Progenitor cell of endocrine pancreas (in vitro differentiated cells): ENCODE results near the gene ANKRD39. TPM values are rescaled to one million over a fixed set of nuclear protein-coding genes. Genes with fewer than 3 reads are reported as not detected.

Experiments
- DNase-seq: peaks from one replicate; pipeline ENCODE4 v3.0.0; 2021; ENCODE audit warnings: low spot score; ENCODE audit not compliant: unreplicated experiment
- H3K27ac Mint-ChIP-seq: 2 replicates; pipeline ENCODE4 v1.8.0; 2021; ENCODE audit warnings: mild to moderate bottlenecking, moderate library complexity, mixed read lengths
- H3K27me3 Mint-ChIP-seq: 2 replicates; pipeline ENCODE4 v1.8.0; 2021; ENCODE audit warnings: mixed read lengths
- H3K36me3 Mint-ChIP-seq: 2 replicates; pipeline ENCODE4 v1.8.0; 2022; ENCODE audit warnings: mixed read lengths; ENCODE audit not compliant: insufficient read depth
- H3K4me1 Mint-ChIP-seq: 2 replicates; pipeline ENCODE4 v1.8.0; 2021; ENCODE audit warnings: low read depth, mixed read lengths
- H3K4me3 Mint-ChIP-seq: 2 replicates; pipeline ENCODE4 v1.8.0; 2021; ENCODE audit warnings: low read depth, mild to moderate bottlenecking, moderate library complexity, mixed read lengths
- H3K9me3 Mint-ChIP-seq: 2 replicates; pipeline ENCODE4 v1.8.0; 2021; ENCODE audit warnings: low read depth, mixed read lengths
- CTCF ChIP-seq: fragments of 200-600 bp; sonication (generic); IDR thresholded peaks from one replicate; pipeline ENCODE4 v1.5.0; 2021; ENCODE audit warnings: antibody characterized with exemption, mild to moderate bottlenecking; ENCODE audit not compliant: unreplicated experiment
- microRNA-seq: library from miRNA; unstranded; fragments of <30 nt; microRNA quantifications from one replicate; pipeline ENCODE4 v1.1.0, GENCODE V29; 2020; ENCODE audit warnings: borderline number of aligned reads; ENCODE audit not compliant: unreplicated experiment
- total RNA-seq: library from RNA; stranded (reverse); gene quantifications from 2 replicates; pipeline ENCODE4 v1.2.1, GENCODE V29; 2021

ANKRD39 gene
- total RNA-seq, 1 donor from 2014 or later: 16.1 TPM

GRCh38 chr2:96801005-96801785, 56.6 kb downstream of the ANKRD39 start:
- Mint-ChIP-seq H3K4me1 (peaks cover under 1% of the 10 kb centered on the region), H3K27me3 (no peaks in the 10 kb centered on the region), H3K36me3 (peaks cover 2% of the 10 kb centered on the region), H3K27ac (no peak overlapping the region), H3K9me3 (peaks cover under 1% of the 10 kb centered on the region), H3K4me3 (no peak overlapping the region)
- peak; percentile 55 for DNase-seq
- peak; percentile 83 for TF ChIP-seq CTCF

GRCh38 chr2:96800061-96801004, 57.5 kb downstream of the ANKRD39 start:
- H3K4me1 Mint-ChIP-seq: no peaks in the 10 kb centered on the region
- H3K27me3 Mint-ChIP-seq: no peaks in the 10 kb centered on the region
- no peaks in the 10 kb centered on the region for H3K9me3 Mint-ChIP-seq
- no peak for TF ChIP-seq CTCF
- DNase-seq: no peak
- no peak overlapping the region for H3K4me3 Mint-ChIP-seq
- no peak overlapping the region for H3K27ac Mint-ChIP-seq
- peaks cover 2% of the 10 kb centered on the region for H3K36me3 Mint-ChIP-seq

- no peak for TF ChIP-seq CTCF
- Mint-ChIP-seq H3K4me1 (no peaks in the 10 kb centered on the region), H3K27me3 (no peaks in the 10 kb centered on the region), H3K36me3 (peaks cover 2% of the 10 kb centered on the region), H3K4me3 (no peak overlapping the region), H3K9me3 (no peaks in the 10 kb centered on the region), H3K27ac (no peak overlapping the region)
- no peak for DNase-seq
Observed at GRCh38 chr2:96799623-96799935, 58.2 kb downstream of the ANKRD39 start.

GRCh38 chr2:96798733-96799622, 58.8 kb downstream of the ANKRD39 start:
- H3K4me1 Mint-ChIP-seq: no peaks in the 10 kb centered on the region
- no peak overlapping the region for H3K4me3 Mint-ChIP-seq
- H3K27me3 Mint-ChIP-seq: no peaks in the 10 kb centered on the region
- DNase-seq: no peak
- no peak for TF ChIP-seq CTCF
- no peaks in the 10 kb centered on the region for H3K9me3 Mint-ChIP-seq
- H3K27ac Mint-ChIP-seq: no peak overlapping the region
- H3K36me3 Mint-ChIP-seq: no peaks in the 10 kb centered on the region

Small RNA genes within 50 kb of the gene (microRNA-seq; reads per million reads assigned to microRNA genes)
- gene MIR3127: 4.8 reads per million

Other genes starting within 250 kb of the ANKRD39 start
- gene KANSL3, start 219.7 kb downstream of the ANKRD39 start, total RNA-seq: 53.6 and 57.7 TPM in 2 replicates
- gene FER1L5, start 215.3 kb downstream of the ANKRD39 start, total RNA-seq: 1.0 and 1.5 TPM in 2 replicates
- gene LMAN2L, start 118.0 kb downstream of the ANKRD39 start, total RNA-seq: 34.0 and 36.0 TPM in 2 replicates
- gene CNNM4, start 97.1 kb downstream of the ANKRD39 start, total RNA-seq: 10.7 and 11.1 TPM in 2 replicates
- gene CNNM3, start 41.7 kb downstream of the ANKRD39 start, total RNA-seq: 48.4 and 54.0 TPM in 2 replicates
- 6.1 and 8.3 TPM in 2 replicates for gene ANKRD23, start 14.0 kb downstream of the ANKRD39 start, total RNA-seq
- gene SEMA4C, start 12.1 kb upstream of the ANKRD39 start, total RNA-seq: 74.8 and 75.0 TPM in 2 replicates
- gene FAM178B, start 128.6 kb upstream of the ANKRD39 start, total RNA-seq: not detected in 2 replicates
- 24.4 and 25.1 TPM in 2 replicates for gene FAHD2B, start 236.9 kb upstream of the ANKRD39 start, total RNA-seq